Panc1 (cell line): ENCODE results near the gene APBB1IP. TPM values are rescaled to one million over a fixed set of nuclear protein-coding genes. Genes with fewer than 3 reads are reported as not detected.

Experiments used
- ATAC-seq: fragments of 200-7000 bp; cut with Tn5 transposase; 2 replicates; pipeline ENCODE4 v1.9.1; 2020; ENCODE audit warnings: mild to moderate bottlenecking, moderate library complexity
- BruUV-seq: library from RNA; stranded (reverse); fragments of 400-500 nt; replicated peaks from 2 replicates; lab custom pipeline; 2021; lab: Mats Ljungman, UMichigan
- CTCF ChIA-PET: fragments of 300-600 bp; sonication (Branson Sonifier 250); formaldehyde crosslinking; loops from one replicate; lab custom pipeline; 2022; ENCODE audit warnings: antibody characterized with exemption; lab: Charles Lee
- POLR2A ChIA-PET: fragments of 300-600 bp; sonication (Branson Sonifier 250); formaldehyde crosslinking; loops from one replicate; lab custom pipeline; 2022; ENCODE audit warnings: antibody characterized with exemption; lab: Charles Lee
- DNase-seq: peaks from one replicate; pipeline ENCODE4 v3.0.0-alpha.2; 2010; ENCODE audit warnings: low read depth, low spot score
- H3K27ac ChIP-seq: 2 replicates; pipeline ENCODE4 v1.5.1; 2011; ENCODE audit warnings: mild to moderate bottlenecking, low read length, inconsistent platforms
- H3K27me3 ChIP-seq: fragments of 200-500 bp; sonication (Bioruptor generic); 2 replicates; pipeline ENCODE4 v1.6.0; 2014; ENCODE audit warnings: low read length, inconsistent platforms; ENCODE audit not compliant: control insufficient read depth, insufficient read depth
- H3K36me3 ChIP-seq: fragments of 200-500 bp; sonication (Bioruptor generic); 2 replicates; pipeline ENCODE4 v1.5.1; 2014; ENCODE audit warnings: inconsistent platforms, mild to moderate bottlenecking, low read length, moderate library complexity; ENCODE audit not compliant: control insufficient read depth, insufficient read depth
- H3K4me1 ChIP-seq: 2 replicates; pipeline ENCODE4 v1.5.1; 2011; ENCODE audit warnings: inconsistent platforms, mild to moderate bottlenecking, low read length, moderate library complexity; ENCODE audit not compliant: control insufficient read depth, insufficient read depth
- H3K4me3 ChIP-seq, 2 experiments: 2 replicates each; pipeline ENCODE4 v1.5.1; 2011 to 2012; ENCODE audit warnings: low read depth in 2 of 2, low read length in 2 of 2, mild to moderate bottlenecking in 2 of 2, inconsistent platforms in 1 of 2, moderate library complexity in 1 of 2
- H3K9me3 ChIP-seq: fragments of 200-500 bp; sonication (Bioruptor generic); 2 replicates; pipeline ENCODE4 v1.5.1; 2014; ENCODE audit warnings: low read depth, mild to moderate bottlenecking, inconsistent platforms, low read length, moderate library complexity; ENCODE audit not compliant: control insufficient read depth, insufficient read depth
- POLR2AphosphoS5 ChIP-seq: IDR thresholded peaks from 2 replicates; pipeline ENCODE4 v1.6.1; 2012; ENCODE audit warnings: mild to moderate bottlenecking, low read depth, low read length, moderate library complexity
- SIN3A ChIP-seq: IDR thresholded peaks from 2 replicates; pipeline ENCODE4 v1.6.1; 2012; ENCODE audit warnings: low read depth, mild to moderate bottlenecking, low read length, moderate library complexity, borderline replicate concordance; ENCODE audit not compliant: insufficient read depth
- TCF7L2 ChIP-seq: IDR thresholded peaks from 2 replicates; pipeline ENCODE4 v1.6.1; 2011; ENCODE audit warnings: mild to moderate bottlenecking, low read depth, low read length, inconsistent platforms
- in situ Hi-C: cut with HindIII; loops from 2 replicates; pipeline ENCODE4 v1.10.0; 2016; ENCODE audit warnings: low sequenced_read_pairs, low pct_unique_long_range_greater_than_20kb
- intact Hi-C: fragments of 100-400 bp; cut with micrococcal nuclease; formaldehyde crosslinking; loops from one replicate; pipeline ENCODE4 v1.10.0; 2022; ENCODE audit not compliant: unreplicated experiment
- total RNA-seq: library from RNA; stranded (reverse); gene quantifications from one replicate; pipeline ENCODE4 v1.2.1, GENCODE V29; 2021; ENCODE audit not compliant: unreplicated experiment
- TF ChIP-seq, protein P1 (sequence below): fragments of 450-650 bp; IDR thresholded peaks from 2 replicates; pipeline ENCODE4 v1.5.1; 2017; ENCODE audit warnings: mild to moderate bottlenecking
- TF ChIP-seq, protein P2 (sequence below), 2 experiments: IDR thresholded peaks; 2 replicates each; pipeline ENCODE4 v1.6.1; 2011 to 2012; ENCODE audit warnings: low read depth in 2 of 2, control low read depth in 1 of 2, low read length in 1 of 2, mild to moderate bottlenecking in 1 of 2, moderate library complexity in 1 of 2; ENCODE audit not compliant: insufficient read depth in 1 of 2

APBB1IP gene
- total RNA-seq, 1 experiment from 2014 or later, result 0.21 TPM

DNA sequence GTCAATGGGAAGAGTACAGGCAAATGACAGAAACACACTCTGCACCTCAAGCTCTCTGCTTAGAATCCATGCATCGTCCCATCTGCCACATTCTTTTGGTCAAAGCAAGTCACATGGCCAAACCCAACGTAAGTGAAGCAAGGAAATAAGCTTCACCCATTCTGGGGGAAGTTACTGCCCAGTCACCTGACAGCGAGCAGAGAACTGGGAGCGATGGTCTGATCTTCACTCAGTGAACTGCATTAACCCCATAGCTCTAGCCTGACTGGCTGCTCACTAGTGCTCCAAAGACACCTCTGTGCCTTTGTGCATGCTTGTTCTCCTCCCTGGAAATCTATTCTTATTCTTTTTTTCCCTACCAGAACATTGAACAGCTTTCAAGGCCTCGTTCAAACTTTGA lies 89.9 kb downstream of the APBB1IP start:
- Histone ChIP-seq H3K36me3 (no peaks in the 10 kb centered on the region), H3K27me3 (no peaks in the 10 kb centered on the region; the same call in 1 of the 2 replicates), H3K4me1 (no peaks in the 10 kb centered on the region), H3K4me3 (no peak overlapping the region), H3K27ac (no peak overlapping the region), H3K9me3 (no peaks in the 10 kb centered on the region)
- DNase-seq (no peak), ATAC-seq (no peak)
- ChIA-PET CTCF (no interaction called here), POLR2A (no interaction called here)
- TF ChIP-seq SIN3A (no peak), TCF7L2 (no peak)
- TF ChIP-seq, protein P1, sequence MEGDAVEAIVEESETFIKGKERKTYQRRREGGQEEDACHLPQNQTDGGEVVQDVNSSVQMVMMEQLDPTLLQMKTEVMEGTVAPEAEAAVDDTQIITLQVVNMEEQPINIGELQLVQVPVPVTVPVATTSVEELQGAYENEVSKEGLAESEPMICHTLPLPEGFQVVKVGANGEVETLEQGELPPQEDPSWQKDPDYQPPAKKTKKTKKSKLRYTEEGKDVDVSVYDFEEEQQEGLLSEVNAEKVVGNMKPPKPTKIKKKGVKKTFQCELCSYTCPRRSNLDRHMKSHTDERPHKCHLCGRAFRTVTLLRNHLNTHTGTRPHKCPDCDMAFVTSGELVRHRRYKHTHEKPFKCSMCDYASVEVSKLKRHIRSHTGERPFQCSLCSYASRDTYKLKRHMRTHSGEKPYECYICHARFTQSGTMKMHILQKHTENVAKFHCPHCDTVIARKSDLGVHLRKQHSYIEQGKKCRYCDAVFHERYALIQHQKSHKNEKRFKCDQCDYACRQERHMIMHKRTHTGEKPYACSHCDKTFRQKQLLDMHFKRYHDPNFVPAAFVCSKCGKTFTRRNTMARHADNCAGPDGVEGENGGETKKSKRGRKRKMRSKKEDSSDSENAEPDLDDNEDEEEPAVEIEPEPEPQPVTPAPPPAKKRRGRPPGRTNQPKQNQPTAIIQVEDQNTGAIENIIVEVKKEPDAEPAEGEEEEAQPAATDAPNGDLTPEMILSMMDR, result no peak
- TF ChIP-seq, protein P2, sequence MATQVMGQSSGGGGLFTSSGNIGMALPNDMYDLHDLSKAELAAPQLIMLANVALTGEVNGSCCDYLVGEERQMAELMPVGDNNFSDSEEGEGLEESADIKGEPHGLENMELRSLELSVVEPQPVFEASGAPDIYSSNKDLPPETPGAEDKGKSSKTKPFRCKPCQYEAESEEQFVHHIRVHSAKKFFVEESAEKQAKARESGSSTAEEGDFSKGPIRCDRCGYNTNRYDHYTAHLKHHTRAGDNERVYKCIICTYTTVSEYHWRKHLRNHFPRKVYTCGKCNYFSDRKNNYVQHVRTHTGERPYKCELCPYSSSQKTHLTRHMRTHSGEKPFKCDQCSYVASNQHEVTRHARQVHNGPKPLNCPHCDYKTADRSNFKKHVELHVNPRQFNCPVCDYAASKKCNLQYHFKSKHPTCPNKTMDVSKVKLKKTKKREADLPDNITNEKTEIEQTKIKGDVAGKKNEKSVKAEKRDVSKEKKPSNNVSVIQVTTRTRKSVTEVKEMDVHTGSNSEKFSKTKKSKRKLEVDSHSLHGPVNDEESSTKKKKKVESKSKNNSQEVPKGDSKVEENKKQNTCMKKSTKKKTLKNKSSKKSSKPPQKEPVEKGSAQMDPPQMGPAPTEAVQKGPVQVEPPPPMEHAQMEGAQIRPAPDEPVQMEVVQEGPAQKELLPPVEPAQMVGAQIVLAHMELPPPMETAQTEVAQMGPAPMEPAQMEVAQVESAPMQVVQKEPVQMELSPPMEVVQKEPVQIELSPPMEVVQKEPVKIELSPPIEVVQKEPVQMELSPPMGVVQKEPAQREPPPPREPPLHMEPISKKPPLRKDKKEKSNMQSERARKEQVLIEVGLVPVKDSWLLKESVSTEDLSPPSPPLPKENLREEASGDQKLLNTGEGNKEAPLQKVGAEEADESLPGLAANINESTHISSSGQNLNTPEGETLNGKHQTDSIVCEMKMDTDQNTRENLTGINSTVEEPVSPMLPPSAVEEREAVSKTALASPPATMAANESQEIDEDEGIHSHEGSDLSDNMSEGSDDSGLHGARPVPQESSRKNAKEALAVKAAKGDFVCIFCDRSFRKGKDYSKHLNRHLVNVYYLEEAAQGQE (IDR thresholded peaks at IDR 0.05; ENCODE audit: insufficient read depth in 1 of 2, low read depth in 2 of 2, low read length in 1 of 2), result no peak
- intact Hi-C loops, result no loop called here
- in situ Hi-C loops, result no loop called here
- BruUV-seq, result no TSS peak

DNA sequence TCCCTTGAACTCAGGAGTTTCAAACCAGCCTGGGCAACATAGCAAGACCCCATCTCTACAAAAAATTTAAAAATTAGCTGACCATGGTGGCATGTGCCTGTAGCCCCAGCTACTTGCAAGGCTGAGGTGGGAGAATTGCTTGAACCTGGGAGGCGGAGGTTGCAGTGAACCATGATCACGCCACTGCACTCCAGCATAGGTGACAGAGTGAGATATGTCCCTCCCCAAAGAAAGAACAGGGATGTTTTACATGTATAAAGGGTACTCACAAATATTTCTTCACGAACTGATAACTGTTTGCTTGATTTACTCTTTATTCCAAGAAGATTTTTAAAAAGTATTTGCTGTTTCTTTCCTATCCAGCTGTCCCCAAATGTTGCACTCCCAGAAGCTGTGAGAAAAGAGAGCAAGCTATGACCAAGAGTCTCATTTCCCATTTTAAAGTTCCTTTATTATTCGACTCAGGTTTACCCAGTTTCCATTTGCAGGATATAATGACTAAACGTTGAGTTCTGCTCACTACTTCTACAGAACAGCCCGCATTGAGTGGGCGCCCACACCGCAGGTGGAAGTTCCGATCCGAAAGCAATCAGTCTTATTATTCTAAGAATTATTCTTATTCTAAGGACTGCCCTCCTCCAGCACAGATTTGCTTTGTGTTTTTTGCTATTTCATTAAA lies 90.7 kb downstream of the APBB1IP start:
- TF ChIP-seq TCF7L2, result no peak
- no peak for TF ChIP-seq SIN3A
- TF ChIP-seq, protein P2 (IDR thresholded peaks at IDR 0.05; ENCODE audit: insufficient read depth in 1 of 2, low read depth in 2 of 2, low read length in 1 of 2), result no peak
- no peak for TF ChIP-seq POLR2AphosphoS5
- TF ChIP-seq, protein P1, result no peak
- in situ Hi-C loops (no loop called here), intact Hi-C loops (no loop called here)
- Histone ChIP-seq H3K27me3 (no peaks in the 10 kb centered on the region; the same call in 1 of the 2 replicates), H3K4me3 (no peak overlapping the region), H3K9me3 (no peaks in the 10 kb centered on the region), H3K36me3 (no peaks in the 10 kb centered on the region), H3K27ac (no peak overlapping the region), H3K4me1 (no peaks in the 10 kb centered on the region)
- BruUV-seq, result no TSS peak
- ChIA-PET POLR2A (no interaction called here), CTCF (no interaction called here)
- no peak for ATAC-seq
- no peak for DNase-seq
